Mesendoderm (in vitro differentiated cells): Measurements from ENCODE around the gene EIF3M.
"Not testable (repeated sequence)": the region's sequence is repeated elsewhere in the genome, so short reads cannot be mapped to it uniquely, and the experiment has no call there.

Source experiments
- DNase-seq: peaks from one replicate; pipeline ENCODE4 v3.0.0; 2013
- H2AK5ac ChIP-seq: 2 replicates; pipeline ENCODE4 v1.6.1; 2013; ENCODE audit warnings: low read length, inconsistent platforms
- H2BK120ac ChIP-seq: 2 replicates; pipeline ENCODE4 v1.6.1; 2013; ENCODE audit warnings: low read depth, mild to moderate bottlenecking, low read length, moderate library complexity, mixed read lengths
- H2BK15ac ChIP-seq: replicated peaks from 2 replicates; pipeline ENCODE4 v1.6.1; 2013; ENCODE audit warnings: low read depth, mild to moderate bottlenecking, moderate library complexity
- H2BK5ac ChIP-seq: 2 replicates; pipeline ENCODE4 v1.6.1; 2013; ENCODE audit warnings: low read length, inconsistent platforms
- H3K18ac ChIP-seq: 2 replicates; pipeline ENCODE4 v1.6.1; 2013; ENCODE audit warnings: mild to moderate bottlenecking, low read length, mixed read lengths
- H3K23ac ChIP-seq: one replicate; pipeline ENCODE4 v1.6.1; 2013; ENCODE audit warnings: low read length
- H3K27ac ChIP-seq: 2 replicates; pipeline ENCODE4 v1.5.1; 2013; ENCODE audit warnings: low read depth, mild to moderate bottlenecking, inconsistent platforms, low read length, moderate library complexity
- H3K27me3 ChIP-seq: 2 replicates; pipeline ENCODE4 v1.6.1; 2013; ENCODE audit warnings: low read length, control low read depth, mild to moderate bottlenecking, inconsistent platforms; ENCODE audit not compliant: insufficient read depth, poor library complexity
- H3K36me3 ChIP-seq: 2 replicates; pipeline ENCODE4 v1.6.1; 2013; ENCODE audit warnings: low read length, inconsistent platforms; ENCODE audit not compliant: control insufficient read depth, insufficient read depth
- H3K4ac ChIP-seq: one replicate; pipeline ENCODE4 v1.6.1; 2013; ENCODE audit warnings: low read depth, mild to moderate bottlenecking, low read length, moderate library complexity
- H3K4me1 ChIP-seq: 2 replicates; pipeline ENCODE4 v1.6.1; 2013; ENCODE audit warnings: low read depth, low read length, inconsistent platforms; ENCODE audit not compliant: control insufficient read depth
- H3K4me2 ChIP-seq: 2 replicates; pipeline ENCODE4 v1.6.1; 2013; ENCODE audit warnings: low read length
- H3K4me3 ChIP-seq: 2 replicates; pipeline ENCODE4 v1.5.1; 2013; ENCODE audit warnings: mild to moderate bottlenecking, low read length
- H3K56ac ChIP-seq: one replicate; pipeline ENCODE4 v1.6.1; 2013; ENCODE audit warnings: low read length
- H3K79me1 ChIP-seq: 2 replicates; pipeline ENCODE4 v1.6.1; 2013; ENCODE audit warnings: low read length, inconsistent platforms
- H3K79me2 ChIP-seq: 2 replicates; pipeline ENCODE4 v1.6.1; 2013; ENCODE audit warnings: mild to moderate bottlenecking, low read length; ENCODE audit not compliant: control insufficient read depth, insufficient read depth
- H3K9ac ChIP-seq: 2 replicates; pipeline ENCODE4 v1.6.1; 2013; ENCODE audit warnings: low read length, inconsistent platforms
- H4K5ac ChIP-seq: one replicate; pipeline ENCODE4 v1.6.1; 2013; ENCODE audit warnings: low read length
- H4K8ac ChIP-seq: one replicate; pipeline ENCODE4 v1.6.1; 2013; ENCODE audit warnings: low read depth, mild to moderate bottlenecking, control low read depth, low read length, moderate library complexity
- WGBS: extraction: QIAGEN DNeasy Blood & Tissue Kit; methylation state at CpG from one replicate; pipeline ENCODE4 v1.1.7; 2013; ENCODE audit warnings: low lambda C conversion rate, missing lambda C conversion rate; ENCODE audit not compliant: insufficient coverage; ENCODE audit errors: extremely low coverage; 5-methylcytosine and 5-hydroxymethylcytosine counted together

EIF3M gene

DNA sequence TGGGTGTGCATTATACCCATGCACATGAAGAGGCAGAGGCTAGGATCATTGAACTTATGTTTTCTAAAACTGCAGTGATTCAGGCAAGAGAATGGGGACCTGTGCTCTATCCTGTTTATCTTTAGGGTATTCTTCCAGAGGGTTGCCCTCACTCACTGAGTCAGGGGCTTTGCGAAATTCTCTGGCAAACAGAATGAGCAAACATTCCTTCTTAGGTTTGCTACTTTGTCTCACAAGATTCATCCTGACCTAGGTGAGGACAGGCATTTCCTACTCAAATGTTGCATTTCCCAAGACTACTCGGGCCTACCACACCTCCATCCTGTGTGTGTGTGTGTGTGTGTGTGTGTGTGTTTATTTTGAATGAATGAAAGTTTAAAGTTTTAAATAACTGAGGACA lies 2.7 kb upstream of the EIF3M start:
- no peak overlapping the region for H3K23ac ChIP-seq
- no peak overlapping the region for H3K4me3 ChIP-seq
- H3K4me2 ChIP-seq, result no peak overlapping the region
- no peak overlapping the region for H3K4ac ChIP-seq
- no peak overlapping the region for H3K56ac ChIP-seq
- WGBS, result no CpG with 5 or more reads among the region's 2 CpGs
- no peak overlapping the region for H2BK15ac ChIP-seq
- no peak overlapping the region for H4K8ac ChIP-seq
- no peak overlapping the region for H3K27ac ChIP-seq
- H3K79me1 ChIP-seq, result no peaks in the 10 kb centered on the region
- peaks cover 23% of the 10 kb centered on the region for H3K79me2 ChIP-seq
- H3K18ac ChIP-seq, result no peak overlapping the region
- H2AK5ac ChIP-seq, result no peak overlapping the region
- DNase-seq, result peak; percentile 25
- H2BK120ac ChIP-seq, result no peak overlapping the region
- H2BK5ac ChIP-seq, result no peak overlapping the region
- peaks cover 2% of the 10 kb centered on the region for H3K4me1 ChIP-seq
- no peaks in the 10 kb centered on the region for H3K36me3 ChIP-seq
- no peak overlapping the region for H3K9ac ChIP-seq
- no peak overlapping the region for H4K5ac ChIP-seq
- H3K27me3 ChIP-seq, result no peaks in the 10 kb centered on the region

DNA sequence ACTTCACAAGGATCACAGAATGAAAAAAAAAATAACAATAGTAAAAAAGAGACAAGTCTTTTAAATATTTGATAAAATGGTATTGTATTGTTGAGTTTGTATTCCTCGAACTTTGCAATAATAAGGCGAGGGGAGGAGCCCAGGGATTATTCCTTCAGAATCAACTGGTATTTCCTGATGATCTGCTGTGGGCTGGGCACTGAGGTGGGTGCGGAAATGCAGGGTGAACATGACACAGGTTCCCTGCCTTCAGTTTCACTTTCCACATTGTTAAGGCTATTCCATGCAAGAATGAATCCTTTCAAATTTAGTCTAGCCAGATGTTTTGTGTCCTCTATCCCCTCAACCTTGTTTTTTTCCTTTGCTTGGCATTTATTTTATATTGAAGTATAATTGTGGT lies 2.1 kb upstream of the EIF3M start:
- no peaks in the 10 kb centered on the region for H3K27me3 ChIP-seq
- peaks cover 29% of the 10 kb centered on the region for H3K79me2 ChIP-seq
- no CpG with 5 or more reads among the region's 3 CpGs for WGBS
- H3K18ac ChIP-seq, result no peak overlapping the region
- no peak overlapping the region for H3K9ac ChIP-seq
- H3K27ac ChIP-seq, result no peak overlapping the region
- H4K5ac ChIP-seq, result no peak overlapping the region
- H3K23ac ChIP-seq, result no peak overlapping the region
- no peak overlapping the region for H2BK5ac ChIP-seq
- no peak overlapping the region for H3K4me3 ChIP-seq
- no peaks in the 10 kb centered on the region for H3K36me3 ChIP-seq
- no peak for DNase-seq
- no peak overlapping the region for H2AK5ac ChIP-seq
- H3K56ac ChIP-seq, result no peak overlapping the region
- H2BK120ac ChIP-seq, result no peak overlapping the region
- no peak overlapping the region for H4K8ac ChIP-seq
- H2BK15ac ChIP-seq, result no peak overlapping the region
- H3K4ac ChIP-seq, result no peak overlapping the region
- H3K4me1 ChIP-seq, result peaks cover 6% of the 10 kb centered on the region
- no peaks in the 10 kb centered on the region for H3K79me1 ChIP-seq
- no peak overlapping the region for H3K4me2 ChIP-seq

DNA sequence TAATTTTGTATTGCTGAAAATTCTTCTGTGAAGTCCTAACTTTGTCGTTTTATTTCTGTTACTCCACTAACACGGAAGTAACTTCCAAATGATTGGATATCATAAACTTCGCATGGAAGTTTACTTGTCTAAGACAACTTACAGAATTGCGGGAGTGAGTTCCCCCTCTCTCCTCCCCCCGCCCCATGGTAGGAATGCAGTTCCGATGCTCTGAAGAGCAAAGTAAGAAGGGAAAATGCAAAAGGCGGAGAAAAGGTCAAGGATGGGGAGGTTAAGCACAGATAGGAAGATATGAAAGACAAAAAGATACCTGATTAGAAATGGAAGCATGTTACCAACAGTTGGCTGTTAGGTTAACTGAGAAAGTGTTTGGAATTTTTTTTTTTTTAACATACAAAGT lies 1.3 kb downstream of the EIF3M start:
- H3K18ac ChIP-seq, result no peak overlapping the region
- peaks cover 7% of the 10 kb centered on the region for H3K4me1 ChIP-seq
- no peak overlapping the region for H3K4ac ChIP-seq
- no peak overlapping the region for H4K8ac ChIP-seq
- no peak overlapping the region for H4K5ac ChIP-seq
- no CpG with 5 or more reads among the region's 7 CpGs for WGBS
- H3K56ac ChIP-seq, result peak overlapping the region; percentile 75
- H2BK120ac ChIP-seq, result no peak overlapping the region
- H3K4me3 ChIP-seq, result peak overlapping the region; percentile 50
- peak overlapping the region; percentile 94 for H3K9ac ChIP-seq
- H3K4me2 ChIP-seq, result peak overlapping the region; percentile 67
- H3K27ac ChIP-seq, result no peak overlapping the region
- no peak overlapping the region for H3K23ac ChIP-seq
- no peak overlapping the region for H2AK5ac ChIP-seq
- peaks cover 46% of the 10 kb centered on the region for H3K79me2 ChIP-seq
- H2BK15ac ChIP-seq, result no peak overlapping the region
- DNase-seq, result peak; percentile 65
- H3K36me3 ChIP-seq, result peaks cover 2% of the 10 kb centered on the region
- H2BK5ac ChIP-seq, result no peak overlapping the region
- H3K27me3 ChIP-seq, result no peaks in the 10 kb centered on the region
- H3K79me1 ChIP-seq, result peaks cover 4% of the 10 kb centered on the region

DNA sequence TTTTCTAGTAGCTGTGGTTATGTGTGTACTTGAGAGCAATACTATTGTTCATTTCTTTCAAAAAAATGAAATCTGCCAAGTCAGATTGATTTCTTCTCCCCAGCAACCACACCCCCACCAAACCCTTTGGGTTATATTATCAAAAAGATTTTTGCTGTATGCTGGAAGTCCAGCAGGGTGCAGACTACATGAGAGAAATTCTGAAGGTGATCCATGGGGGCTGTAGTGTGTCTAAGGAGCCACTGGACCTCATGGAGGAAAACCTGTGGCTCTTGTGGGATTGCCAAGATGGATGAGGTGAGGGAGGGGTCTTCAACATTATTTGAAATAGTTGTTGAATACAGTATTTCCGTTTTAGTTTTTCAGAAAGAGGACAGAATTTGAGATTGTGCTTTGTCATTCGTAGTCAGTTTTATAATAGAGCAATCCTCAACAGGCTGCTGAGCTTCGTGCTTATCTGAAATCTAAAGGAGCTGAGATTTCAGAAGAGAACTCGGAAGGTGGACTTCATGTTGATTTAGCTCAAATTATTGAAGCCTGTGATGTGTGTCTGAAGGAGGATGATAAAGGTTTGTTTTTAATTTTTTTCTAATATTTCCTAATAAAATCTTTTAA lies 3.1 kb downstream of the EIF3M start:
- Histone ChIP-seq H3K27me3 (no peaks in the 10 kb centered on the region), H4K5ac (no peak overlapping the region), H3K9ac (no peak overlapping the region), H3K23ac (no peak overlapping the region), H2AK5ac (no peak overlapping the region), H3K36me3 (peaks cover 8% of the 10 kb centered on the region), H3K56ac (no peak overlapping the region), H3K4me2 (peak overlapping the region; percentile 11), H3K79me2 (peaks cover 49% of the 10 kb centered on the region), H3K4me3 (no peak overlapping the region), H2BK5ac (no peak overlapping the region), H4K8ac (no peak overlapping the region), H2BK15ac (no peak overlapping the region), H3K79me1 (peaks cover 10% of the 10 kb centered on the region), H3K18ac (no peak overlapping the region), H3K4ac (no peak overlapping the region), H2BK120ac (no peak overlapping the region), H3K4me1 (peaks cover 7% of the 10 kb centered on the region), H3K27ac (no peak overlapping the region)
- no CpG with 5 or more reads among the region's 4 CpGs for WGBS
- DNase-seq, result peak; percentile 51

DNA sequence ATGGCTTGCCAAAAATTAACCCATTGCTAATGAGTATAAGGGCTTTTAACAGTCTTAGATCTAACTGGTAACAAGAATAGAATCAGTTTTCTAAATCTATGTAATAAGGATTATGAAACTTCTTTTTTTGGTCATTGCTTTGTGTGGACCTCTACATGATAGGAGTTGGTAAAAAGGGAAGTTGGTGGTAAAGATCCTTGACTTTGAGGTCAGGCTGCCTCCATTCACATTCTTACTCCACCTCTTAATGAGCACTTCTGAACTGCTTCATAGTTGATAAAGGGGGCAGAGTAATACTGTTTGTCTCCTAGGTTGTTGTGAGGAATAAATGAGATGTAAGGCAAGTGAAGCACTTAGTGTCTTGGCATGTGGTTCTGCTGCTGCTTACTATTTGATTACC lies 10.6 kb downstream of the EIF3M start:
- Histone ChIP-seq H3K23ac (no peak overlapping the region), H3K27ac (no peak overlapping the region), H3K79me1 (peaks cover 11% of the 10 kb centered on the region), H3K4me1 (no peaks in the 10 kb centered on the region), H2AK5ac (no peak overlapping the region), H2BK120ac (no peak overlapping the region), H2BK5ac (no peak overlapping the region), H3K4me3 (no peak overlapping the region), H2BK15ac (no peak overlapping the region), H3K36me3 (peaks cover 10% of the 10 kb centered on the region), H4K5ac (no peak overlapping the region), H4K8ac (no peak overlapping the region), H3K9ac (no peak overlapping the region), H3K18ac (no peak overlapping the region), H3K27me3 (no peaks in the 10 kb centered on the region), H3K56ac (no peak overlapping the region), H3K4me2 (no peak overlapping the region), H3K4ac (no peak overlapping the region), H3K79me2 (peaks cover 5% of the 10 kb centered on the region)
- no peak for DNase-seq

DNA sequence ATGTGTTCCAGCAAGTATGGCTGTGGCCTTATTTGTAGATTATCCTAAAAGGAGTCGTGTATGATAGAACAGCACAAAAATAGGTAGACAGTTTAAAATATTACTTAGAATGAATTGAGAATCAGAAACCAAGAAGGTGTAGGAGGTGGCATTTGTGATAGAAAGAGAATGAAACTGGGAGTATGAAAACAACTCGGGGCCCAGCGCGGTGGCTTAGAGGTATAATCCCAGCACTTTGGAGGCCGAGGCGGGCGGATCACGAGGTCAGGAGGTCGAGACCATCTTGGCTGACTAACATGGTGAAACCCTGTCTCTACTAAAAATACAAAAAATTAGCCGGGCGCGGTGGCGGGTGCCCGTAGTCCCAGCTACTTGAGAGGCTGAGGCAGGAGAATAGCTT lies 12.5 kb downstream of the EIF3M start:
- no CpG with 5 or more reads among the region's 14 CpGs for WGBS
- DNase-seq, result not testable (repeated sequence)

More for the DNA sequence above, 12.5 kb downstream of the EIF3M start:
- H2AK5ac ChIP-seq, H3K27ac ChIP-seq, H3K9ac ChIP-seq, H3K4me2 ChIP-seq, H3K36me3 ChIP-seq, H3K23ac ChIP-seq, H4K5ac ChIP-seq, H3K4me3 ChIP-seq, H3K56ac ChIP-seq, H3K4ac ChIP-seq, H2BK15ac ChIP-seq, H3K18ac ChIP-seq, H2BK120ac ChIP-seq, H4K8ac ChIP-seq, H3K27me3 ChIP-seq, H2BK5ac ChIP-seq, H3K4me1 ChIP-seq, H3K79me2 ChIP-seq, H3K79me1 ChIP-seq: not testable (repeated sequence)
